Ascending aorta (tissue), 2 donors: ENCODE results near the gene EBLN1. TPM values are rescaled to one million over a fixed set of nuclear protein-coding genes. Genes with fewer than 3 reads are reported as not detected.
"Not testable (repeated sequence)": the region's sequence is repeated elsewhere in the genome, so short reads cannot be mapped to it uniquely, and the experiment has no call there.

ENCODE experiments used
- DNase-seq, 2 donors: peaks; one replicate each; pipeline ENCODE4 v3.0.0-alpha.2; 2019; ENCODE audit warnings: low spot score in 2 of 2
- H3K27ac ChIP-seq, 2 donors: fragments of 200-600 bp; sonication (generic); one replicate each; pipeline ENCODE4 v1.5.1; 2016 to 2017; ENCODE audit warnings: mild to moderate bottlenecking in 1 of 2
- H3K27me3 ChIP-seq: fragments of 200-600 bp; sonication (generic); one replicate; pipeline ENCODE4 v1.5.1; 2017
- H3K36me3 ChIP-seq, 2 donors: fragments of 200-600 bp; sonication (generic); one replicate each; pipeline ENCODE4 v1.5.1; 2016
- H3K4me1 ChIP-seq, 2 donors: fragments of 200-600 bp; sonication (generic); one replicate each; pipeline ENCODE4 v1.5.1; 2016 to 2017; ENCODE audit warnings: mild to moderate bottlenecking in 1 of 2
- H3K4me3 ChIP-seq, 2 donors: fragments of 200-600 bp; sonication (generic); one replicate each; pipeline ENCODE4 v1.5.1; 2016 to 2017; ENCODE audit warnings: mild to moderate bottlenecking in 1 of 2
- H3K9me3 ChIP-seq, 2 donors: fragments of 200-600 bp; sonication (generic); one replicate each; pipeline ENCODE4 v1.5.1; 2016
- CTCF ChIP-seq, 3 experiments: fragments of 200-600 bp in 2 of 3; fragments of 450-650 bp in 1 of 3; sonication (generic) in 2 of 3; IDR thresholded peaks; one replicate each; pipeline ENCODE4 v1.5.1; 2016 to 2019; ENCODE audit warnings: antibody characterized with exemption in 3 of 3, mild to moderate bottlenecking in 1 of 3, moderate library complexity in 1 of 3
- intact Hi-C: fragments of 100-400 bp; cut with DNase I; formaldehyde crosslinking; loops from one replicate; pipeline ENCODE4 v1.15.1; 2023
- total RNA-seq: library from RNA; depleted of rRNA; stranded (reverse); fragments of >200 nt; gene quantifications from one replicate; pipeline ENCODE4 v1.1.0, GENCODE V29; 2016

Gene EBLN1
- total RNA-seq, 1 donor from 2014 or later = not detected

- Histone ChIP-seq H3K4me1 (peaks cover 0 to 3% of the 10 kb centered on the region in 2 donors), H3K9me3 (no peaks in the 10 kb centered on the region), H3K4me3 (no peak overlapping the region), H3K27ac (no peak overlapping the region), H3K27me3 (no peaks in the 10 kb centered on the region), H3K36me3 (no peaks in the 10 kb centered on the region)
- no peak for TF ChIP-seq CTCF (IDR thresholded peaks at IDR 0.05)
- DNase-seq = no peak
- intact Hi-C loops = loop anchor here (5.0 to 10.0 kb wide), 5 partner anchors 486 to 838 kb away; partner anchors contain the start of genes MLLT10 and PIP4K2A
Measured at GRCh38 chr10:22226599-22226998, 8.8 kb upstream of the EBLN1 start.

- no peaks in the 10 kb centered on the region for H3K9me3 ChIP-seq
- intact Hi-C loops = loop anchor here (10.0 kb wide), 3 partner anchors 688 to 842 kb away; partner anchors contain the start of gene MLLT10
- H3K27ac ChIP-seq = no peak overlapping the region
- no peak for DNase-seq
- TF ChIP-seq CTCF (IDR thresholded peaks at IDR 0.05) = no peak
- no peaks in the 10 kb centered on the region for H3K36me3 ChIP-seq
- no peaks in the 10 kb centered on the region for H3K4me1 ChIP-seq
- H3K4me3 ChIP-seq = no peak overlapping the region
- no peaks in the 10 kb centered on the region for H3K27me3 ChIP-seq
Measured at GRCh38 chr10:22222236-22223190, 4.7 kb upstream of the EBLN1 start.

GRCh38 chr10:22219308-22219707 is 1.5 kb upstream of the EBLN1 start:
- no peak overlapping the region for H3K4me3 ChIP-seq
- H3K27me3 ChIP-seq = no peaks in the 10 kb centered on the region
- H3K36me3 ChIP-seq = no peaks in the 10 kb centered on the region
- no peaks in the 10 kb centered on the region for H3K9me3 ChIP-seq
- H3K4me1 ChIP-seq = no peaks in the 10 kb centered on the region
- H3K27ac ChIP-seq = no peak overlapping the region
- DNase-seq = no peak
- intact Hi-C loops = no loop called here
- TF ChIP-seq CTCF (IDR thresholded peaks at IDR 0.05) = no peak

- intact Hi-C loops = no loop called here
- Histone ChIP-seq H3K4me3 (no peak overlapping the region), H3K4me1 (no peaks in the 10 kb centered on the region), H3K27ac (no peak overlapping the region), H3K27me3 (no peaks in the 10 kb centered on the region), H3K36me3 (no peaks in the 10 kb centered on the region), H3K9me3 (no peaks in the 10 kb centered on the region)
- DNase-seq = no peak
- no peak for TF ChIP-seq CTCF (IDR thresholded peaks at IDR 0.05)
Measured at GRCh38 chr10:22218448-22218847, 633 bp upstream of the EBLN1 start.

- not testable (repeated sequence) for H3K4me1 ChIP-seq
Measured at GRCh38 chr10:22217084-22217483, 731 bp downstream of the EBLN1 start.

GRCh38 chr10:22210267-22210666 is 7.5 kb downstream of the EBLN1 start:
- Histone ChIP-seq H3K9me3 (no peaks in the 10 kb centered on the region), H3K27me3 (no peaks in the 10 kb centered on the region), H3K4me1 (no peaks in the 10 kb centered on the region), H3K4me3 (no peak overlapping the region), H3K36me3 (no peaks in the 10 kb centered on the region), H3K27ac (no peak overlapping the region)
- DNase-seq = no peak
- TF ChIP-seq CTCF (IDR thresholded peaks at IDR 0.05) = no peak
- intact Hi-C loops = no loop called here

More at GRCh38 chr10:22217084-22217483, 731 bp downstream of the EBLN1 start:
- intact Hi-C loops, H3K4me3 ChIP-seq, DNase-seq, H3K9me3 ChIP-seq, H3K36me3 ChIP-seq, H3K27me3 ChIP-seq, H3K27ac ChIP-seq: not testable (repeated sequence)
